Hepatocyte (in vitro differentiated cells): ENCODE results near the gene HYAL3. TPM values are rescaled to one million over a fixed set of nuclear protein-coding genes. Genes with fewer than 3 reads are reported as not detected.

Source experiments
- DNase-seq: peaks from one replicate; pipeline ENCODE4 v3.0.0-alpha.2; 2016; ENCODE audit warnings: low spot score
- H2AFZ ChIP-seq: fragments of 200-600 bp; sonication (generic); 2 replicates; pipeline ENCODE4 v1.6.0; 2016; ENCODE audit warnings: antibody characterized with exemption, mild to moderate bottlenecking
- H3K27ac ChIP-seq: fragments of 200-600 bp; sonication (generic); 2 replicates; pipeline ENCODE4 v1.5.1; 2016; ENCODE audit warnings: mild to moderate bottlenecking
- H3K27me3 ChIP-seq: fragments of 200-600 bp; sonication (generic); 2 replicates; pipeline ENCODE4 v1.6.1; 2016
- H3K36me3 ChIP-seq: fragments of 200-600 bp; sonication (generic); replicated peaks from 2 replicates; pipeline ENCODE4 v1.5.1; 2016; ENCODE audit warnings: low read depth; ENCODE audit not compliant: insufficient read depth
- H3K4me1 ChIP-seq: fragments of 200-600 bp; sonication (generic); 2 replicates; pipeline ENCODE4 v1.5.1; 2016; ENCODE audit warnings: mild to moderate bottlenecking, moderate library complexity; ENCODE audit not compliant: insufficient read depth
- H3K4me2 ChIP-seq: fragments of 200-600 bp; sonication (generic); 2 replicates; pipeline ENCODE4 v1.6.0; 2016
- H3K4me3 ChIP-seq: fragments of 200-600 bp; sonication (generic); 2 replicates; pipeline ENCODE4 v1.5.1; 2016; ENCODE audit warnings: mild to moderate bottlenecking
- H3K79me2 ChIP-seq: fragments of 200-600 bp; sonication (generic); 2 replicates; pipeline ENCODE4 v1.6.0; 2017; ENCODE audit warnings: mild to moderate bottlenecking
- H3K9me2 ChIP-seq: fragments of 200-600 bp; sonication (generic); replicated peaks from 2 replicates; pipeline ENCODE4 v1.6.0; 2017; ENCODE audit warnings: mild to moderate bottlenecking; ENCODE audit not compliant: insufficient read depth
- H3K9me3 ChIP-seq: fragments of 200-600 bp; sonication (generic); 2 replicates; pipeline ENCODE4 v1.5.1; 2016; ENCODE audit warnings: low read depth, mild to moderate bottlenecking
- H4K20me1 ChIP-seq: fragments of 200-600 bp; sonication (generic); 2 replicates; pipeline ENCODE4 v1.6.0; 2016; ENCODE audit warnings: mild to moderate bottlenecking; ENCODE audit not compliant: insufficient read depth, poor library complexity, severe bottlenecking
- EZH2 ChIP-seq: fragments of 200-600 bp; sonication (generic); IDR thresholded peaks from 2 replicates; pipeline ENCODE4 v1.6.1; 2016; ENCODE audit warnings: antibody characterized with exemption, mild to moderate bottlenecking, borderline replicate concordance
- EZH2phosphoT487 ChIP-seq: fragments of 200-600 bp; sonication (generic); IDR thresholded peaks from one replicate; pipeline ENCODE4 v1.6.1; 2018; ENCODE audit warnings: antibody characterized with exemption, mild to moderate bottlenecking, low read depth, moderate library complexity; ENCODE audit not compliant: unreplicated experiment, severe bottlenecking
- WGBS: methylation state at CpG from one replicate; pipeline ENCODE4 v1.1.6; 2016; ENCODE audit warnings: low lambda C conversion rate; ENCODE audit errors: missing lambda C conversion rate; 5-methylcytosine and 5-hydroxymethylcytosine counted together
- polyA plus RNA-seq: library from polyadenylated mRNA; unstranded; fragments of >200 nt; fragmentation: Nextera tagmentation; extraction: Ambion mirVana; gene quantifications from 2 replicates; pipeline ENCODE4 v1.2.1, GENCODE V29; 2016
- total RNA-seq: library from RNA; depleted of rRNA; stranded (reverse); fragments of >200 nt; gene quantifications from 2 replicates; pipeline ENCODE4 v1.2.3, GENCODE V29; 2014
- TF ChIP-seq, protein P1 (sequence below): fragments of 200-600 bp; sonication (generic); IDR thresholded peaks from 2 replicates; pipeline ENCODE4 v1.5.1; 2016; ENCODE audit warnings: antibody characterized with exemption, mild to moderate bottlenecking; ENCODE audit not compliant: poor library complexity

HYAL3 gene
- total and polyA plus RNA-seq, 2 experiments from 2014 or later = 3.7 to 7.0 TPM

DNA sequence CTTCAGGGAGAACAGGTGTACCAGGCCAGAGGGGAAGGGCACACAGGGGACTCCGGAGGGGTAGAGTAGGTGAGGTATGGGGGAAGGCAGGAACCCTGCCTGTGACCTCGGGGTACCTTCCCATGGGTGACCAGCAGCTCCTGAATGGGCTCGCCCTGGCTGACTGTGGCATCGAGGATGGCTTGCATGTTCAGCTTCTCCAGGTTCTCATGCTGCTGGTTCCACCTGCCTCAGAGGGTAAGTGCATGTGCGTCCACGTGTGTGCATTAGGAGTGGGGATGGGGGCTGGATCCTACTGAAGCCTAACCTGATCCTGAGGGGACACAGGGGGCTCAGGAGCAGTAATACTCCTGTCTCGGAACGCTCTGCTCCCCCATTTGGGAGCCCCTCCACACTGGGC, 45.8 kb upstream of the HYAL3 start:
- Histone ChIP-seq H3K27me3 (peaks cover 20% of the 10 kb centered on the region), H4K20me1 (no peaks in the 10 kb centered on the region), H3K27ac (no peak overlapping the region), H3K9me2 (no peaks in the 10 kb centered on the region), H3K4me2 (peak overlapping the region; percentile 98), H2AFZ (no peak overlapping the region), H3K4me3 (no peak overlapping the region), H3K9me3 (no peaks in the 10 kb centered on the region), H3K4me1 (peaks cover 25% of the 10 kb centered on the region), H3K79me2 (peaks cover 8% of the 10 kb centered on the region), H3K36me3 (no peaks in the 10 kb centered on the region)
- TF ChIP-seq EZH2phosphoT487 (no peak), EZH2 (no peak)
- TF ChIP-seq, protein P1, sequence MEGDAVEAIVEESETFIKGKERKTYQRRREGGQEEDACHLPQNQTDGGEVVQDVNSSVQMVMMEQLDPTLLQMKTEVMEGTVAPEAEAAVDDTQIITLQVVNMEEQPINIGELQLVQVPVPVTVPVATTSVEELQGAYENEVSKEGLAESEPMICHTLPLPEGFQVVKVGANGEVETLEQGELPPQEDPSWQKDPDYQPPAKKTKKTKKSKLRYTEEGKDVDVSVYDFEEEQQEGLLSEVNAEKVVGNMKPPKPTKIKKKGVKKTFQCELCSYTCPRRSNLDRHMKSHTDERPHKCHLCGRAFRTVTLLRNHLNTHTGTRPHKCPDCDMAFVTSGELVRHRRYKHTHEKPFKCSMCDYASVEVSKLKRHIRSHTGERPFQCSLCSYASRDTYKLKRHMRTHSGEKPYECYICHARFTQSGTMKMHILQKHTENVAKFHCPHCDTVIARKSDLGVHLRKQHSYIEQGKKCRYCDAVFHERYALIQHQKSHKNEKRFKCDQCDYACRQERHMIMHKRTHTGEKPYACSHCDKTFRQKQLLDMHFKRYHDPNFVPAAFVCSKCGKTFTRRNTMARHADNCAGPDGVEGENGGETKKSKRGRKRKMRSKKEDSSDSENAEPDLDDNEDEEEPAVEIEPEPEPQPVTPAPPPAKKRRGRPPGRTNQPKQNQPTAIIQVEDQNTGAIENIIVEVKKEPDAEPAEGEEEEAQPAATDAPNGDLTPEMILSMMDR = no peak
- DNase-seq = no peak
- WGBS = 57% methylated on average over 6 of the region's 8 CpGs

DNA sequence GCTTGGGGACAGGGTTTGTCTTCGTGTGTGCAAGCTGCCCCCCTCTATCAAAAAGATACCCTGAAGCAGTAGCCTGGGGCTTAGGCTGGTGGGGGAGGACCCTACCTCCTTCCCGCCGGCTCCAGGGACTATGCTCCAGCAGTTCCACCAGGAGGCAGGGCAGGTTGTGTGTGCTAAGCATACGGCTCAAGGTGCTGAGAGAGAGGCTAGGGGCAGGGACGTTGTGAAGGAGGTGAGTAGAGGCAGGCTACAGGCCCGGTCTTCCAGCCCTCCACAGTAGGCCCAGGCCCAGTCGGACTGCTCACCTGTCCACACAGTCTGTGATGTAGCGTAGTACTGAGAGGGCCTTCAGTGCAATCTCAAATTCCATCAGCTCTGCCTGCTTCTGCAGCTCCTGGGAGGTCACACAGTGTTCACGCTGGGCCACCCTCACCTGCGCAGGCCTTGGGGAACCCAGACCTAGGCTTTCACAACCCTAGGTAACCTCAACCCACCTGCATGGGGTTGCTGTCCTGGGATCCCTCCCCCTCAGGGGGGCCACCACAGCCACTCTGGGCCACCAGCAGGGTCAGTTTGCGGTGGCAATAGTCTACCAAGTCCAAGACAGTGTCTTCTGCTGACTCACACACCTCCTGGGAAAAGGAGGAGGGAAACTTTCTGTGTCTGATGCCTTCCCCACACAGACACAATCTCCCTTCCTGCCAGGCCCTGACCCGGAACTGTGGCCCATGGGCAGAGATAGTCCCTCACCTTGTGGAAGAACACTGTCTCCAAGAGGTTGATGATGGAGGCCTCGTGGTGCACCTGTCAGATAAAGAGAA, 43.8 kb upstream of the HYAL3 start:
- no peaks in the 10 kb centered on the region for H3K36me3 ChIP-seq
- no peaks in the 10 kb centered on the region for H4K20me1 ChIP-seq
- no peaks in the 10 kb centered on the region for H3K79me2 ChIP-seq
- no peak for DNase-seq
- 72% methylated on average over 13 of the region's 13 CpGs for WGBS
- TF ChIP-seq, protein P1 = no peak
- TF ChIP-seq EZH2 = no peak
- no peak for TF ChIP-seq EZH2phosphoT487
- H3K9me3 ChIP-seq = no peaks in the 10 kb centered on the region
- H3K27me3 ChIP-seq = peaks cover 25% of the 10 kb centered on the region
- H3K4me3 ChIP-seq = no peak overlapping the region
- H3K27ac ChIP-seq = no peak overlapping the region
- peaks cover 22% of the 10 kb centered on the region for H3K4me1 ChIP-seq
- no peaks in the 10 kb centered on the region for H3K9me2 ChIP-seq
- H2AFZ ChIP-seq = no peak overlapping the region
- no peak overlapping the region for H3K4me2 ChIP-seq

DNA sequence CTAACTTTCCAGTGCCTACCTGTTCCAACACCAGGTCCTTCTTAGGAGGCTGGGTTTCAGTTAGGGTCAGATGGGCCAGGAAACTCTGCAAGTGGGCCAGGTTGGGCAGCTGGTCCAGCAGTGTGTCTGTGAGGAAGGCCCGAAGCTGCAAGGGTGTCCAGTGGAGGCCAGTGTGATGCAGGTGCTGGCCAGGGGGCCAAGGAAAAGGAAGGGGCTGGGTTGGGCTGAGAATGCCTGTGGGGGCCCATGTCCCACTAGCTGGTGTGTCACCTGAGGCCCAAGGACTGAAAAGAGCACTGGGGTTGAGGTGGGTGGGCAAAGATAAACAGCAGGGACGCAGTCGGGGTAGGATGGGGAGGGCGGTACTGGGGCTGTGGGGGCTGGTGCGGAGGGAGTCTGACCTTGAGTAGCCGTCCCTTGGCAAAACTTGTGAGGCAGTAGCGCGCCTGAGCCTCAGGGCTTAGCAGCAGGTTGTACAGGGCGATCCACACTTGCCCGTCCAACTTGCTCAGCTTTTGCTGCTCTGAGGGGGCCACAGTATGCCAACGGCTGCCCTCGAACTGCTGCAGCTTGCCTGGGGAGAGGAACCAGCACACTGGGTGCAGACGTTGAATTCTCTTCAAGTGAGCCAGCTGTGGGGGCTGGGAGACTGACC, 42.9 kb upstream of the HYAL3 start:
- Histone ChIP-seq H3K27ac (no peak overlapping the region), H3K4me2 (no peak overlapping the region), H3K9me2 (no peaks in the 10 kb centered on the region), H3K27me3 (peaks cover 25% of the 10 kb centered on the region), H3K79me2 (no peaks in the 10 kb centered on the region), H3K9me3 (no peaks in the 10 kb centered on the region), H3K4me1 (peaks cover 26% of the 10 kb centered on the region), H3K4me3 (no peak overlapping the region), H2AFZ (no peak overlapping the region), H4K20me1 (no peaks in the 10 kb centered on the region), H3K36me3 (no peaks in the 10 kb centered on the region)
- TF ChIP-seq EZH2phosphoT487 (no peak), EZH2 (no peak)
- TF ChIP-seq, protein P1 = no peak
- 90% methylated on average over 10 of the region's 13 CpGs for WGBS
- DNase-seq = no peak
